HG03097 (cell line): ENCODE data around the gene SMAD3.

Experiments used
- ATAC-seq: cut with Tn5 transposase; IDR thresholded peaks from one replicate; pipeline ENCODE4 v1.9.1; 2021; ENCODE audit not compliant: unreplicated experiment, low FRiP score

The SMAD3 gene

DNA sequence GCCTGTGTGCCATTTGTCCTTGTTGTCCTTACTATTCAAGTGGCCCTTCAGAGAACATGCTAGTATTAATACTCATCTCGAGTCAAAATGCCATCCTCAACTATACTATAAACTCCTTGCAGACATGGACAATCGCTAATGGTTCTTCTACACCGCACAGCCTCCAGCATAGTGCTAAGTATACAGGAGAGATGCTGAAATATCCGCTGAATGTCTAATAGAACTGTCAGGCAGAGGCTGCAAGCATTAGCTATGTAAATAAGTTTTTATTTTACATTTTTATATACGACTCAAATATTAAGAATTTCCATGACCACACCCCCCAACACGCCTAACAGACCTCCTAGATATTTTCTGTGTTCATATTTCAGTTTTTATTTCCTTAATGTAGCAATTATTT is 149.7 kb downstream of the SMAD3 start:
- ATAC-seq, result no peak

DNA sequence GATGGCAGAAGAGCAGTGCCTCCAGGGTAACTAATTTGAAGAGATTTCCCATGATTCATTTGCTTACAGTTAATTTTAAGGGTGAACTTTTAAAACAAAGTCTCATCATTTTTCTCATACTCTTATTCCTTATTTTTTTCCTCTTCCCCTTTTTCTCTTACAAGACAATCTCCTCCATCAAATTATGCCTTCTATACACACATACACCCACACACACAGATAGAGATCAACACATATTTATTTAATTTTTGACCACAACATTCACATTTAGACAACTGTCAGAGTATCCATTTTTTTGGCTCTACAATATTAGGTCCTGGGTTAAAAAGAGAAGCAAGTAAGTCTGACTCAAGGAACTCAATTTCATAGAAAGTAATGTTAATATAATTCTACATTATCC is 151.5 kb downstream of the SMAD3 start:
- no peak for ATAC-seq

DNA sequence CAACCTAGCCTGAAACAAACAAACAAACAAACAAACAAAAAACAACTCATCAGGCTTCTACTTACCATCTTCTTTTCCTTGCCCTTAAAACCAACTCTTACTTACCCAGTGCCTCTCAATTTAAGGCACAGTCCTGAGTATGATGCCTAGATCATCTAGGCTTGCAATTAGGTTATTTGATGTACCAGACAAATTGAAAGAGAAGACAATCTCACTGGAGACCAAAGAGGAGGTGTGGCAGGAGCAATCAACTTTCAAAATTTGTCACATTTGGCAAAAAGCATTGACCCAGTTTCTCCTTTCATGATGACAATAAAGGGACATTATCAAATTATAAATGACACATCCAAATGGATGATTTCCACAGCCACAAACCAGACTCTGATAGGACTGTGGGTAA is 153.0 kb downstream of the SMAD3 start:
- ATAC-seq, result no peak

DNA sequence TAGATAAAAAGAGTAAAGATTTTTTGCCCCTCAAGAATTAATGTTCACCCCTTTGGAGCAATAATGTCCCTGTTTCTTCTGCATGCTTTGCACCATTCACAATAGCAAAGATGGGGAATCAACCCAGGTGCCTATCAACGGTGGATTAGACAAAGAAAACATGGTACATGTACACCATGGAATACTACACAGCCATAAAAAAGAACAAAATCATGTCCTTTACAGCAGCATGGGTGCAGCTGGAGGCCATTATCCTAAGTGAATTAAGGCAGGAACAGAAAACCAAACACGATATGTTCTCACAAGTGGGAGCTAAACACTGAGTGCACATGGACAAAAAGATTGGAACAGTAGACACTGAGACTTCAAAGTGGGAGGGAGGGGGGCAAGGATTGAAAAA is 153.9 kb downstream of the SMAD3 start:
- ATAC-seq, result no peak

DNA sequence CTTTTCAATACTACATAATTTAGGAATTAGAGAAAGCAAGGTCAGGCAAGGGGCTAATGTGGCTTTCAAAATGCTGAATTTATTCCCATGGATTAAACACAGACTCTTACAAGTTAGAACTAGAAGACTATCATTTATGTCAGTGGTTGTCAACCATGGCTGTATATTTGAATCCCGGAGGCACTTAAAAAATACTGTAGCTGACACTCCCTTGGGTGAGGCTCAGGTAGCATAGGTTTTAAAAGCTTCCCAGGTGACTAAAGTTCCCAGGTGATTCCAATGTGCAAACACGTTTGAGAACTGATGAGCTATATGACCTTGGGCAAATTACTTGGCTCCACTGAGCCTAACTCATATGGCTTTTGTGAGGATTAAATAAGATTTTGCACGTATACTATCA is 159.5 kb downstream of the SMAD3 start:
- ATAC-seq, result no peak

DNA sequence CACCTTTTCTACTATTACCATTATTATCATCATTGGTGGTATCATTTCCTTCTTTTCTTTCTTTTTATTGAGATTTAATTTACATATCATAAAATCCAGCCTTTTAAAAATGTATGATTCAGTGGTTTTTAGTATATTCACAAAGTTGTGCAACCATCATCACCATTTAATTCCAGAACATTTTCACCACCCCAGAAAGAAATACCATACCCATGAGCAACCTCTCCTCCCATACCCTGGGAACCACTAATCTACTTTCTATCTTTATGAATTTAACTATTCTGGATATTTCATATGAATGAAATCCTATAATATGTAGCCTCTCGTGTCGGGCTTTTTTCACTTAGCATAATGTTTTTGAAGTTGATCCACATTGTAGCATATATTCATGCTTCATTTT is 159.9 kb downstream of the SMAD3 start:
- no peak for ATAC-seq

DNA sequence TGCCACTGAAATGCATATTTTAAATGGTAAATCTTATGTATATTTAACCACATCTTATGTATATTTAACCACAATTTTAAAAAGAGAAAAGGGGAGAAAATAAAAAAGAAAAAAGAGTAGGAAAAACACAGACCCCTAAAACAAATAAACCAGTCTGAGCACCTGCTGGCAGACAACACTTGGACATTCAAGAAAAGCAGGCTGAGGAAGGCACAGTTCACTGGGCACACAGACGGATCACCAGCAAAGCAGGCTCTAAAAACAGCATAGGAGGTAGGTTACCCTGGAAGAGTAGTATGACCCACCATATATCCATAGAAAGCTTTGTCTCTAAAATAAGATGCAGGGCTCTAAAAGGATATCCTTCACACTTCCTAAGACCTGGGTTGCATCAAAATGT is 162.0 kb downstream of the SMAD3 start:
- no peak for ATAC-seq

DNA sequence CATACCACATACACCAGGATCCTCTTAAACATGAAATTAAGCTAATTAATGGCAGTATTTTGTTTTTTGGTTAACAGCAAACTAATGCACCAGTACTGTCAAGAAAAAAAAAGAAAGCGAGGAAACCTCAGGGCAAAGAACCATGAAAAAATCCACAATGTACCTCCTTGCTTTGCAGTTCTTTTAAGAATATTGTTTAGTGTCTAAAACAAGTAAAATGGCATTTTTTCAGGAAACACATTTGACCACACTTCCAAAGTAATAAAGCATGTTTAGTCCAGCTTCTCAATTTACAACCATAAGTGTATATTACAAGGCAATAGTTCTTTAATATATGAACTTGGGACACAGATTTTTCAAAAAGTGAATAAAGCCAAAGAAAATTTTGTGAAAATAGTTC is 162.4 kb downstream of the SMAD3 start:
- ATAC-seq, result no peak

DNA sequence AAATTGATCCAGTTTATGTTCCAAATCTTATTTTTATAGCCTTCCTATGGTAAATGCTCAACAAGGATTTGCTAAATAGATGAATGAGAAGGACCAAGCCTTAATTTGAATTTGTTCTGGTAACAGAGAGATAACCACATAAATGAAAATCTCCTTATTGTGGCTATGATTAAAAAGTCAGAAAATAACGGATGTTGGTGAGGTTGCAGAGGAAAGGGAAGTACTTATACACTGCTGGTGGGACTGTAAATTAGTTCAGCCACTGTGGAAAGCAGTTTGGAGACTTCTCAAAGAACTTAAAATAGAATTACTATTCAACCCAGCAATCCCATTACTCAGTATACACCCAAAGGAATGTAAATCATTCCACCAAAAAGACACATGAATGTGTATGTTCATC is 162.9 kb downstream of the SMAD3 start:
- ATAC-seq, result no peak

DNA sequence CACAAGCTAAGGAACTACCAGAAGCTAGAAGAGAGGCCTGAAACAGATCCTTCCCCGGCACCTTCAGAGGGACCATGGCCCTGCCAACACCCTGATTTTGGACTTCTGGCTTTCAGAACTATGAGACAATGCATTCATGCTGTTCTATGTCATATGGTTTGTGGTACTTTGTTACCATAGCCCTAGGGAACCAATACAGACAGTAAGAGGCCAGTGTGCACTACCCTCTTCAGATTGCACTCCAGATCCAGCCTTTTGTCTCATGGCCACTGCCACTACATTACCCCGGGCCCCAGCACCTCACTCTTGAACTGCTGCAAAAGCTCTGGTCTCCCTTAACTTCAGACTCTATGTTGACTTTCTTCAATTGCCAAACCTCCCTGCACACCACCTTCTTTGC is 165.1 kb downstream of the SMAD3 start:
- ATAC-seq, result no peak

DNA sequence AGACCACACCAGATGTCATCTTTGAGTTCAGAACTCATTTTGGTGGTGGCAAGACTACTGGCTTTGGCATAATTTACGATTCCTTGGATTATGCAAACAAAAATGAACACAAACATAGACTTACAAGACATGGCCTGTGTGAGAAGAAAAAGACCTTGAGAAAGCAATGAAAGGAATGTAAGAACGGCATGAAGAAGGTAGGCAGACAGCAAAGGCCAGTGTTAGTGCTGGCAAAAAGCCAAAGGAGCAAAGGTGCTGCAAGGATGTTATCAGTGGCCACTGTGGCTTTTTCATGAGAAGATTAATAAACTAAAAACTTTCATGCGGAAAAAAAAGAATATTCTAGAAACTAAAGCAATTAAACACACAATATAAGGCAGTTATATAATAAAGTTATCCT is 167.2 kb downstream of the SMAD3 start:
- no peak for ATAC-seq

DNA sequence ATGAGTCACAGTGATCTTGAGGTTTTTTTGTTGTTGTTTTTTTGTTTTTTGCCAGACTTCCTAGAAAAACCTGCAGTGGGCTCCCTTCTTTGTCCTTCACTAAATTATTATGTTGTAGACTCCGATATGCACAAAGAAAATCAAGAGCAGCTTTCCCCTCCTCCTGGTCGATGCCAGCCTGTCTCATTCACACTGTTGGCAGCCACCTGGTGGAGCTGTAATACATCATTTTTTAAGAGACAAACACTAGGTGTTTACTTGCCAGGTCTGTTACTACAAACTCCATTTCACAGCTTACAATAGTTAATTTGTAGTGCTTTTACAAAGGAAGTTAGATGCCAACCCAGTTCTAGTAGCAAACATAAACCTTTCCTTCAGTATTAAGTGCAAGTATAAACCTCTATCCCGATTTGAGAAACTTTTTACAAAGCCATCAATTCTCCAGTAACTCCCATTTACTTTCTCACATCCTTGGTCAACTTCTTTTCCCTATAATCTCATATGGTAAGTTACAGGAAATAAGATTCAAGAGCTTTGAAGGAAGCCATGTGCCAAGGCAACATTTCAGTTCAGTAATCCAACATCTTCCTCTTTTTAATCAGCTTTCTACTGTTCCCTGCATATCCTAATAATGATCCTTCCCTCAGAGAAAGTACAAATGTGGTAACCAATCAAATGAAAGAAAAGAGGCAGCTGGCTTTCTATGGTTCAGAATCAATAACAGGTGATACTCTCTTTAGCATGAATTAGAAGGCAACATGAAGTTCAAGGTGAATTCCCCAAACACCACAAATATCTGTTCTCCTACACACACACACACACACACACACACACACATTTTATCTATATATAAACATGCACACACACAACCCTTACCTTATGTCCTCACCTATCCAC is 175.1 kb downstream of the SMAD3 start:
- peak; percentile 6 for ATAC-seq

DNA sequence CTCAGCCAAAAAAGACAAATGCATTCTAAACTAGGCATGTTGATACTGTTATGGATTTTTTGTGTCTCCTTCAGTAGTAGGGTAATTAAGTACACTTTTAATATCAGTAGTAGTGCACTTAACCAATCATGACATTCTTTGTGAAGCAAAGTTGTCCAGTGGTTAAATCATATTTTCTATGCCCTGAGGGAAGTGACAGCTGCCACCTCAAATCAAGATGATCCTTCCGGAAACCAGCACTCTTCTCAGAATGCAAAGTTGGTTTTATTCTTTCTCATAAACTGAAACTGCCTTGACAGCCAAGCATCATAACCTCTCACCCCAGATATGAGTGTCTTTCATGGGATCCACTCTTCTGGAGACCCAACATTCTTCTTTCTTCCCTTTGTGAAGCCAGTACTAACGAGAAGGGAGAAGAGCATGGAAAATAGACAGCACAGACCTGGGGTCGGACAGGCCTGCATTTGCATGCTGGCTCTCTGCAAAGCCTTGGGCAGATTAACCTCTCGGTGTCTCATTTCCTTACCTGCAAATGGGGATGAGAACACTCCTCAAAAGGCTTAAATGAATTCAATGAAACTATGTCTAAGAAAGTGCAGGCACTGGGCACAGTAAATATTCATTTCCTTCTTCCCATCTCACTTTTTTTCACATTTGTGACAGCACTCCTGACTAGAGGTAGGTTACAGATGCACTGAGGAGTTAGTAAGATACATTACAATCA is 175.9 kb downstream of the SMAD3 start:
- ATAC-seq, result peak; percentile 73

DNA sequence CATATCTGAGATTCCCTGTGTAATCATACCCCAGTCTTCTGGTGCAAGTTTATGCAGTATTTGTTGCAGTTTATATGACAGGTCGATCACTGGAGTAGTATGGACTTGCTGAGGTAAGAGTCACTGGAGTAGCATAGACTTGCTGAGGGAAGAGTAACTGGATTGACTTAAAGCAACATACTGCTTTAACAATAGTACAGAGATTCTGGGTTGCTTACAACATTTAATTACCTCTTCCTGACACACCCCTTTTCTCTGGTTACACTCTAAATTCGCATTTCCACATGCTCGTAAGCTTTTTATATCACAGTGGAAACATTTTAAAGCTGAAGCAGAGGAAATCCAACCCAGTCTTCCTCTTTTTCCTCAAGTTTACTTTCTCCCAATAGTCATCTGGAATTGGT is 177.3 kb downstream of the SMAD3 start:
- ATAC-seq, result no peak
